ENCODE data around the gene SMIM21.

GRCh38 chr18:75377258-75377657, 50.2 kb downstream of the SMIM21 start:
- TF ChIP-seq CTCF (IDR thresholded peaks at IDR 0.05), result no peak
- no peak for TF ChIP-seq POLR2A (IDR thresholded peaks at IDR 0.05)

Data from body of pancreas (tissue), 4 donors.